Sciatic nerve (tissue), 2 donors: Measurements from ENCODE around the gene PLA2G5. TPM values are rescaled to one million over a fixed set of nuclear protein-coding genes. Genes with fewer than 3 reads are reported as not detected.

ENCODE experiments used
- ATAC-seq: fragments of 200-7000 bp; cut with Tn5 transposase; one replicate; pipeline ENCODE4 v1.9.1; 2020; ENCODE audit warnings: mild to moderate bottlenecking, moderate library complexity
- DNase-seq: peaks from one replicate; pipeline ENCODE4 v3.0.0-alpha.2; 2020; ENCODE audit warnings: low spot score
- intact Hi-C: fragments of 100-400 bp; cut with DNase I; formaldehyde crosslinking; loops from one replicate; pipeline ENCODE4 v1.14.2; 2022
- total RNA-seq: library from RNA; stranded (reverse); fragmentation: NEBNext Ultra II Directional; extraction: Animal tissue kit (Norgen Biotek cat#: 25700); gene quantifications from one replicate; pipeline ENCODE4 v1.2.1, GENCODE V29; 2021
- donor health status: DM: no; HTN: no; CAD: no.
- donor health status: DM: no; HTN: no; CAD: no.

PLA2G5 gene
- total RNA-seq, 1 donor from 2014 or later: 1.3 TPM

DNA sequence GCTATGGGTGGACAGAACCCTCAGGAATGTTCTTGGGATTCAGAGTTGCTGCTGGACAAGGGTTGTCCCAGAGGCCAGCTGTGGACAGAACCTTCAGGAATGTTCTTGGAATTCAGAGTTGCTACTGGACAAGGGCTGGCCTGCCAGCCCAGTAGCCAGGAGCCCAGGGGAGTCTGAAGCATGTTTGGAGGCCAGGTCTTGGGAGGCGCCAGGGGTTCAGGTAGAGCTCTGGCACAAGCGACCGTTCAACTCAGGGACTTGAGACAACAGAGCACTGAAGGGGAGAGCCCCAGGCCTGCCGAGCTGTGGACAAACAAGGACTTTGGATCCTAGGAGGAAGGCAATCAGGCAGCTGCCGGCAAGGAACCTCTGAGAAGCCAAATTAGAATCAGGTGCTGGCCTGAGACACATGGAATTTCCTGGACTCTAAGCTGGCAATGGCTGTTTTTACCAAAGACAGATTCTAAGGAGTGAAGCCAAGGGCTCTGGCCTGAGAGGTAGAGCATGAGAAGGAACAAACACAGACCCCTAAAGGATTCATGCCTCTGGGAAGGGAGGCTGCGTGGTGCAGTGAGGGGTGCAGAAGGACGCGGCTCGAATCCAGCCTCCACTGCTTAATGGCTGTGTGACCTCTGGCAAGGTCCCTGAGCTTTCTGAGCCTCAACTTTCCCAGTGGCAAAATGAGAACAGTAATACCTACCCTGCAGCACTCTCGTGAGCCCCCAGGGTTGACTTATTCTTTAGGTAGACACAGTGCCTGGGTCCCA is 13.4 kb downstream of the PLA2G5 start:
- ATAC-seq (peak; percentile 80), DNase-seq (no peak)
- intact Hi-C loops: no loop called here

DNA sequence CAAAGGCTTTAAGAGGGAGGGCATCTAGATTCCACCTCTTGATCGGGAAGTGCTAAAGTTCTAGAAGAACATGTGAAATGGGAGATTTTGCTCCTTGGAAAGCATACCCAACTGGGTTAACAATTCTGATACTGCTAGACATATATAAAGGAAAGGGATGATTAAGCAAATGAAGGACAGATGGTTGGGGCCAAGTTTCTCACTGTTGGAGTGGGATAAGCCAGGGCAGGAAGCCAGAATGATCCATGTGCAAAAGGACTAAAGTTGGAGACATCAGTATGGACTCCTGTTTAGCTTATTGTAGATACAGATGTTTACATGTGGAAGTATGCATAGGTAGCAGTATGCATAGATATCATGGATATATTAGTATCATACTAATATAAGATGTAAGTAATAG is 16.8 kb downstream of the PLA2G5 start:
- DNase-seq: no peak
- no peak for ATAC-seq
- intact Hi-C loops: no loop called here

DNA sequence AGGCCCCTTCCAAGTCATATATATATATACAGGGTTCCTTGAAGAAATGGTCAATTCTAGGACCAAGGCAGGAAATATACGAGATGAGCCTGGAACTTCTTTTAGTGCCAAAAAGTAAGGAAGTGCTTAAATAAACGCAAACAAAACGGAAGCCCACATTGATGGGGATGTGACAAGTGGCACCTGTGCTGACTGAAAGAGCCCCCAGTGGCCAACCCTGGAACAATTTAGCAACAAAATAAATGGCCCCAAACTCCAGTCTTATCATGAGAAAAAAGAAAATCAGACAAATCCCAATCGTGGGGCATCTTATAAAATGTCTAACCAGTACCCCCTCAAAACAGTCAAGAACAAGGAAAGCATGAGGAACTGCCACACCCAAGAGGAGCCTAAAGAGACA is 17.7 kb downstream of the PLA2G5 start:
- intact Hi-C loops: no loop called here
- ATAC-seq (no peak), DNase-seq (no peak)

DNA sequence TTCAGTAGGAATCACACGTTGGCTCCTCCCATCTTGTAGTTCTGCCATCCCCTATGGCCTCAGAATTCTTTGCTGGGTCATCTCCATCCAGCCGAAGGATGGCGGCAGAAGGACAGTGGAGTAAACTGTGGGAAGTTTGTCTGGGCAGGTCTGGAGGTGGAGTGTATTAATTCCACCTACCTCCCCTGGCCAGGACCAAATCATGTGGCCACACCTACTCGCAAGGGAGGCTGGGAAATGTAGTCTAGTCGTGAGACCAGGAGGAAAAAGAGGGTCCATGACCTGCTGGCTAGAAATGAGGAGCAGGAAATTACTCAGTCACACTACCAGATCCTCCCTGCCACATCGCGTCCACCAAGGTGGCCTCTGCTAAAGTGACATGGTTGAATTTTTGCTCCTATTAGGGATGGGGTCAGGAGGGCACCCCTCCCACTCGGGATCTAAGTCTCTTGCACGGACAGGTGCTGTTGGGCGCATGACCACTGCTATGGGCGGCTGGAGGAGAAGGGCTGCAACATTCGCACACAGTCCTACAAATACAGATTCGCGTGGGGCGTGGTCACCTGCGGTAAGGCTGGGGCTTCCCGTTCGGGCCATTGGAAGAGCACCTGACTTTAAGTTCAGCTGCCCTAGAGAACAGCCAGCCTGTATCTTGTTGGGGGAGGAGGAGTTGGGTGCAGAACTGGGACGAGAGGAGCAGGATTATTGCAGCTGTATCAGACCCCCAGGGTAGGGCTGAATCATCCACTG is 19.5 kb downstream of the PLA2G5 start:
- ATAC-seq (no peak), DNase-seq (no peak)
- intact Hi-C loops: no loop called here

DNA sequence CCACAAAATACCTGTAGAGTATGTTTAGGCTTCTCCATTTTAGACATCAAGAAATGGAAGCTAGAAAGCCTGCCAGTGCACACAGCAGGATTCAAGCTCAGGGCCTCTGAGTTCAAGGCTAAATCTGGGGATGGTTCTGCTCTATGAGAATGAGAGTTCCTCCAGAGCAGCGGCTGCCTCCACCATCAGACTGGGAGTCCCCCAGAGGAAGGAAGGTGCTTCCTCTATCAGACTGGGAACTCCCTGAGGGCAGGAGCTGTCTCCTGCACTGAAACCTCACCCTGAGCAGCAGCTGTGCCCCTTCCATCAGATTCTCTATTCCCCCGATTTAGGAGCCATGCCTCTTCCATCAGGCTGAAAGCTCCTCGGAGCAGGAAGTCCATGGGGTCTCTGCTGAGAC is 20.1 kb downstream of the PLA2G5 start:
- no peak for DNase-seq
- intact Hi-C loops: no loop called here

DNA sequence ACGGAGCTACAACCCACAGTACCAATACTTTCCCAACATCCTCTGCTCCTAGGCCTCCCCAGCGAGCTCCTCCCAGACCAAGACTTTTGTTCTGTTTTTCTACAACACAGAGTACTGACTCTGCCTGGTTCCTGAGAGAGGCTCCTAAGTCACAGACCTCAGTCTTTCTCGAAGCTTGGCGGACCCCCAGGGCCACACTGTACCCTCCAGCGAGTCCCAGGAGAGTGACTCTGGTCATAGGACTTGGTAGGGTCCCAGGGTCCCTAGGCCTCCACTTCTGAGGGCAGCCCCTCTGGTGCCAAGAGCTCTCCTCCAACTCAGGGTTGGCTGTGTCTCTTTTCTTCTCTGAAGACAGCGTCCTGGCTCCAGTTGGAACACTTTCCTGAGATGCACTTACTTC is 20.6 kb downstream of the PLA2G5 start:
- intact Hi-C loops: no loop called here
- no peak for DNase-seq
- ATAC-seq: peak; percentile 20

More for the DNA sequence above, 20.1 kb downstream of the PLA2G5 start:
- ATAC-seq: no peak

DNA sequence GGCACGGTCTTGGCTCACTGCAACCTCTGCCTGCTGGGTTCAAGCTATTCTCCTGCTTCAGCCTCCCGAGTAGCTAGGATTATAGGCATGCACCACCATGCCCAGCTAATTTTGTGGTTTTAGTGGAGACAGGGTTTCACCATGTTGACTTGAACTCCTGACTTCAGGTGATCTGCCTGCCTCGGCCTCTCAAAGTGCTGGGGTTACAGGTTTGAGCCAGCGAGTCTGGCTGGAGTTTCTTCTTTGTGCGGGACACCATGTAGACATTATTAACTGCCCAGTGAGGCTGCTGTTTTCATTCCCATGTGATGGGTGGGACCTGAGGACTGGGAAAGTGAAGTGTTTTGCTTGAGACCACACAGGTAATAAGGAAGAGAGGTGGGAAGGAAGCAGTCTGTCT is 23.3 kb downstream of the PLA2G5 start:
- ATAC-seq: no peak
- intact Hi-C loops: no loop called here
- no peak for DNase-seq

DNA sequence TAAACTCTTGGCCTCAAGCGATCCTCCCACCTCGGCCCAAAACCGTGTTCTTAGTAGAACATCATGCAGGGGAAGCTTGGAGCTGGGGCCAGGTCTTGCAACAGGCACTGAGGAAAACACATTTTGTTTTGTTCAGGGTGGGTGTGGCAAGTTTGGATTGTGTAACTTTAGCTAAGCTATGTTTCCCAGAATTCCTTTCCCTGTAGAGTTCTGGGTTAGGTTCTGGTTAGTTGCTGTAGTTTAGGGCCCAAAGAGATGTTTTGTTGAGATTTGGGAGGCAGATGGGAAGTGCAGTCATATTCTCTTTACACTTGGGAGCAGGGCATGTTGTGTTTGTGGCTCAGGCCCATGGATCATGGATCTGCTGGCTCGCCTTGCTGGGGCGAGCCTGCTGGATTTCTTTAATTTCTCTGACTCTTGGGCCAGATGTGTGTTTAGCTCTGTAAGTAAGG is 24.0 kb downstream of the PLA2G5 start:
- intact Hi-C loops: no loop called here
- peak; percentile 92 for ATAC-seq
- DNase-seq: no peak

DNA sequence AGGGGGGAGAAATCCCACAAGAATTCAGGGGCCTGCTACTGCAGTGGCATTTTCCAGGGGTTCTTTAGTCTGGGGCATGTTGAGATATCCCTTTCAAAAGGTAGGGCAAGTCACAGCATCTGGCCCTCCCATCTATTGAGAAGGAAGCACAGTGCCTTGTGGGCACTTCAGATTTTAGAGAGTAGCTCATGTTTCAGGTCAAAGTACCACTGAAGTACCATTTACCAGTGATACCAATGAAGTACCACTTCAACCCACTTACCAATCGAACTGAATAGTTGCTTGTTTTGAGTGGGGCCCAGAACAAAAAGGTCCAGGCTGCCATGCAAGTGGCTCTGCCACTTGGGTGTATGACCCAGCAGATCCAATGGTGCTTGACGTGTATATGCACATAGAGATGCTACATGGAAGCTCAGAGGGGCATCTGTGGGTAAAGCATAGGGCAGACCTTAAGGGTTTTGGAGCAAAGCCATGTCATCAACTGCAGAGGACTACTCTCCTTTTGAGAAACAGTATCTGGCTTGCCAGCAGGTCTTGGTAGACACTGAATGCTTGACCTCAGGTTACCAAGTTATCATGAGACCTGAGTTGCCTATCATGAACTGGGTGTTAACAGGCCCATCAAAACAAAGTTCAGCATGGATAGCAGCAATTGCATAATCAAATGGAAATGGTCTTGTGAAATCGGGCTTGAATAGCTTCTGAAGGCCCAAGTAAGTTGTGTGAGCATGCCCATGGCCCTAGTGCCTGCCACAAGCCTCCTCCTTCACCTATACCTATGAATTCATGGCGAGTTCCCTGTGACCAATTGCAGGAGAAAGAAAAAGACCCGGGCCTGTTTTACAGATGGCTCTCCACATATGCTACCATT is 25.8 kb downstream of the PLA2G5 start:
- peak; percentile 35 for ATAC-seq

DNA sequence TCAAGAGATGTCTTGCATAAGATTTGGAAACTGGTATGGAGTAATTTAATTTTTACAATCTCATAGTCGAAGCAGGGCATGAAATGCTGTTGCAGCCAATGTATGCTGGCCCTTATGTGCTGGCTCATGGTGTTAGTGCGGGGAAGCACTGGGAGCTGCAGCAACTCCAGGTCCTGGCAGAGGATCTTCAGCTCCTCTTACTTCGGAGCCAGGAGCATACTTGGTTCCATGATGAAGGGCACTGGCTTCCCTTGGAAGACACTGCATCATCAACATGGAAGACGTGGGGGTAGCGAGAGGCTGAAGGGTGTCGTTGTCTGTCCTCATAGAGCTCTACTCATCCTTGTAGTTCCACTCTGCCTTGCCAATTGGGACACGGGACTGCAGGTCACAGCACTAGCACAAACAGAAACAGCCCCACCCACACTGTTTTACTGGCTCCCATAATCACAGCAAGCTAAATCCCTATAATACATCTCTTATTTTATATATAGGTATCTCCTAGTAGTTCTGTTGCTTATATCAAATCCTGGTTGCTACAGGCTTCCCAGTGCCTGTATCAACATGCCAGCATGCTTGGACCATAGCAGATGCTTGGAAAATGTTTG is 26.9 kb downstream of the PLA2G5 start:
- no peak for ATAC-seq
- DNase-seq: no peak
- intact Hi-C loops: no loop called here

More for the DNA sequence above, 25.8 kb downstream of the PLA2G5 start:
- intact Hi-C loops: no loop called here
- DNase-seq: no peak

DNA sequence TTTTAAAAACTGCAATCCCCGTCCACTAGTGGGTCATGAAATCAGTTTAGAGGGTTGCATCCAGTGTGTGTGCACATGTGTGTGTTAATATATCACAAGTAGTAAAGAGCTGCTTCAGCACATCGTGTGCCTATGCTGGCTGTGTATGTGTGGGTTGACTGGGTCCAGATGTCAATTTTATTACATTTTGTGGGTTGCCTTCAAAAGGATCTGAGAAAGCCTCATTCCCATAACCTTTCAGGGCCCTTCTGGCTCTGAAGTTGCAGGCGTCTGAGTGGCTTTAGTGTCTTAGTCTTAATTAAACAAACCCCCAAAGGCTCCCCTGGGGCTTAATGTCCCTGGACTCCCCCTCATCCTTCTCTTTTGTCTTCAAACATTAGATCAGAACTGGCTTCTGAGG is 29.5 kb downstream of the PLA2G5 start:
- DNase-seq (no peak), ATAC-seq (no peak)
- intact Hi-C loops: no loop called here

DNA sequence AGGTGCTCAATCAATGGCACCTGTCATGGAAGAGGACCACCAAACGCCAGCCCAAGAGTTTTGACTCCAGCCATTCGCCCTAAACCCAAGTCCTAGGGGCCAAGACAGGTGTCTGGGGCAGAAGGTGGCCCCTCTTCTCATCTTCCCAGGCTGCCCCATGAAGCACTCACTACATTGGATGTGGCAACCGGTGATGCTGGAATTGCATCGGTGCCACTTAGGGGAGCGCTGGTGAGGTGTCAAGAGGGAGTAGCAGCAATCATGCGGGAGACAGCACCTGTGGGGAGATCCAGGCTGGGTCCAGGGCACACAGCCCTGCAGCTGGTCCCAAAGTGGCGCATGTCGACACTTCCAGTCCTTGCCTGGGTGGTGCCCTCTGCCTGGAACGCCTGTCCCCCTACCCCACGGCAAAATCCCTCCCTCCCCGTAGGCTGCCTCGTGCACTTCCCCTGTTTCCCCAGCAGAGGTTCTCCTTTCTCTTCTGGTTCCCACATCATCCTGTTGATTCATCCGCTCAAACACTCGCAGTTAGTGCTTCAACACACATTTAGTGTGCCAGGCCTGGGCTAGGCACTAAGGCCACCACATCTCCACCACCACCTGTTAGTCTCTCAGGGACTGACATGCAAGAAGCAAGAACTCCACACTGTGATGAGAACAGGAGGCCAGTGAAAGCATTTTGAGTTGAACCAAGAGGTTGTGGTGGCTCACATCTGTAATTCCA is 30.8 kb downstream of the PLA2G5 start:
- ATAC-seq (peak; percentile 73), DNase-seq (no peak)
- intact Hi-C loops: no loop called here

DNA sequence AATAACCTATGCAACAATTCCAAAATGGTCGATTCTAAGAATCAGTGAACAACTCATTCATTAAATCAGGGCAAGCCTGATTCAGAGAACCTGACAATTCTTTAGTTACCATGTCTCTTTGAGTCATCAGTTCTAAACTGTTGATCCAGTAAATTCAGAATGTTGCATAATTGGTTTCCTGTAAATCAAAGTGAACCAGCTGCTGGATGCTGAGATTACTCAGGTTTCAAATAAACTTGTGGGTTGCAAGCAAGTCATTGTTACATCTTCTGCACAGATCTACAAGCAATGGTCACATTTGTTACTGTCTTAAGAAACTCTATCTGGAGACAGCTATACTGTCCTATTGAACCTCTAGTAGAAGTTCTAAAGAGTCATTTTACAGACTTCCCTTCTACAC is 32.9 kb downstream of the PLA2G5 start:
- intact Hi-C loops: no loop called here
- DNase-seq (no peak), ATAC-seq (no peak)

DNA sequence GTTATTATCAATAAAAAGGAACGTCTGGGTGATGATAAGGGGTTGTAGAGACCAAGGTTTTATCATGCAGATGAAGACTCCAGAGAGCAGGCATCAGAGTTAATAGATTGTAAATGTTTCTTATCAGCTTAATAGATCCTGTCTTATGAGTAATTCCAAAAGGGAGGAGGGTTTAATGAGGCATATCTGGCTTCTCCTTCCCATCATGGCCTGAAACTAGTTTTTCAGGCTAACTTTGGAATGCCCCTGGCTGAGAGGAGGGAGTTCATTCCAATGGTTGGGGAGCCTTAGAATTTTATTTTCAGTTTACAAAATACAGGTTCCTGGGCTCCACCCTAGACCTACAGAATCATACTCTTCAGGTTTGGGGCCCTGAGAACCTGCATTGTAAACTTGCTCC is 35.9 kb downstream of the PLA2G5 start:
- intact Hi-C loops: no loop called here
- DNase-seq: no peak
- ATAC-seq: no peak

DNA sequence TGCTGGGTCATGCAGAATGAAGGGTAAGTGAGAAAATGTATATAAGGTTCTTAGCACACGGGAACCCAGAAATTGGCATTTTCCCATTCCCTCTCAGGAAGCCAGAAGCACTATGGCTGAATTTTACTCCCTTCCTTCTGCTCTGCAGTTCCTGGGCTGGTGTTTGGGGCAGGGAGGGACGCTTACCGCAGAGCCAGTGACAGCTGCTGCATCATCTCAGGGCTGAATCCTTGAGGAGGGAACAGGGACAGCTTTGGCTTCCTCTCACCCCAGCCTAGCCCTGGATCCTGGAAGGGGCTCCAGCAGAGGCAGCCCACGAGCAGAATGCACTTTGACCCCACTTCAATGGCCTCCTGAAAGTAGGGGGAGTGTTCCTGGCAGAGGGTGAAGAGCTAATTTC is 37.4 kb downstream of the PLA2G5 start:
- DNase-seq (no peak), ATAC-seq (no peak)
- intact Hi-C loops: no loop called here

DNA sequence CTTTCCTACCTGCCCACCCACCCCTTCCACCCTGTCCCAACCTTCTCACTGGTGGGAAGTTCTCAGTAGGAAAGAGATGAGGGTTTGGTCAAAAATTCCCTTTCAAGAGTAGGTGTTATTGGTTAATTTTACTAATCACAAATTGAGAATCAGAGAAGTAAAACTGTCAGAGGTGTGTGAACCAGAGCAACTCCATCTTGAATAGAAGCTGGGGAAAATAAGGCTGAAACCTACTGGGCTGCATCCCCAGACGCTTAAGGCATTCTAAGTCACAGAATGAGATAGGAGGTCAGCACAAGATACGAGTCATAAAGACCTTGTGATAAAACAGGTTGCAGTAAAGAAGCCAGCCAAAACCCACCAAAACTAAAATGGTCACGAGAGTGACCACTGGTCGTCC is 37.8 kb downstream of the PLA2G5 start:
- ATAC-seq: no peak
- intact Hi-C loops: no loop called here

DNA sequence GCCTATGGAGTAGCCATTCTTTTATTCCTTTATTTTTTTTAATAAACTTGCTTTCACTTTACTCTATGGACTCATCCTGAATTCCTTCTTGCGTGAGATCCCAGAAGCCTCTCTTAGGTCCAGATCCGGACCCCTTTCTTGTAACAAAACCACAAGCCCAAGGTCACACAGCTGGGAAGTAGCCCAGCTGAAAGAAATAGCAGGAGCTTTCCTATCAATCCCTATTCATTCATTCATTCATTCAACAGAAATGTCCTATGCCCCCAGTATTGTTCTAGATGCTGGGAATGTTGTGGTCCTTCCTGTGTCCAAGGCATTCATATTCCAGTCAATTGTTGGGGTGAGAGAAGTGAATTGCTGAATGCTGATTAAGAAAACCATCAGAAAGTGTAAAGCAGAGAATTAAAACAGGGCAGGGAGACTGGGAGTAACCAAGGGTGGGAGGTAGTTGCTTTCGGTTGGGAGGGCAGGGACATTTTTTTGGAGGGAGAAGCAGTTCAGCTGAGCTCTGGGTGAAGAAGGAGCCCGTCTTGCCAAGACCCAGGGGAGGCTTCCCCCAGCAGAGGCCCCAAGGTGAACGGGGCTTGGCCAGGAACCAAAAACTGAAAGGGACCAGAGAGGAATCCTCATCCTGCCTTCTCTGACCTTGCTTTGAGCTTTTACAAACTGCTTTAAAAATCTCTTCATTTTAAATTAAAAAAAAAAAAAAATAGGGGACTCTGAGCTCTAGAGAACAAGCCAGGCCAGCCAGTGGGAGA is 38.6 kb downstream of the PLA2G5 start:
- intact Hi-C loops: no loop called here
- DNase-seq: no peak
- no peak for ATAC-seq

More for the DNA sequence above, 37.8 kb downstream of the PLA2G5 start:
- DNase-seq: no peak
